Measurements from ENCODE around the gene NEU1. TPM values are rescaled to one million over a fixed set of nuclear protein-coding genes. Genes with fewer than 3 reads are reported as not detected.

The NEU1 gene
- total RNA-seq (2021; fragmentation: NEBNext Ultra II Directional; extraction: Animal tissue kit (Norgen Biotek cat#: 25700)) (41.2 and 43.4 TPM in 2 replicates), polyA plus RNA-seq (2011; rRNA removed) (65.6 and 72.1 TPM in 2 replicates), polyA minus RNA-seq (2011; rRNA and poly(A)+ RNA removed) (50.5 and 58.6 TPM in 2 replicates)
- polyA plus RNA-seq (2011; cell fraction: cytosol; rRNA removed): 61.7 TPM
- polyA plus RNA-seq (2011; cell fraction: nucleus; rRNA removed): 62.9 TPM
- 40.8 to 53.4 TPM (median 48.4 TPM) in 4 replicates for polyA plus RNA-seq (2012, experiment 1 of 2)
- 77.0 TPM for polyA plus RNA-seq (2012, experiment 2 of 2)
- polyA plus RNA-seq (2013, experiment 1 of 2): 72.8 TPM
- polyA plus RNA-seq (2013, experiment 2 of 2): 82.9 TPM
- 22.2 TPM for polyA minus RNA-seq (2011; cell fraction: cytosol; rRNA and poly(A)+ RNA removed)
- polyA minus RNA-seq (2011; cell fraction: nucleus; rRNA and poly(A)+ RNA removed): 18.5 TPM
- long read RNA-seq, experiment 1, transcript NEU1-206 (6 exons, 2,045 nt): major isoform, 20 of 41 reads
- long read RNA-seq, experiment 1, partial matches to known transcripts: 17 of 41 reads
- long read RNA-seq, experiment 1, other reads (novel, unspliced or antisense): 3 of 41 reads
- long read RNA-seq, experiment 2, full-length matches to known transcripts: 108 of 116 reads
- long read RNA-seq, experiment 2, partial matches to known transcripts: 4 of 116 reads
- long read RNA-seq, experiment 2, other reads (novel, unspliced or antisense): 4 of 116 reads

- no peaks in the 10 kb centered on the region for H3K79me2 ChIP-seq (ENCODE audit: control insufficient read depth in 1 of 2, insufficient read depth in 2 of 2, low read length in 2 of 2)
- 0 out of 2 replicates have a peak, but pooled peaks cover 2% of the 10 kb centered on the region for H3K79me1 ChIP-seq (ENCODE audit: low read depth, low read length)
- peak; percentile 97 to 99 for DNase-seq (ENCODE audit: low read depth in 1 of 2, low spot score in 2 of 2)
- H2BK120ac ChIP-seq (replicated peaks; ENCODE audit: low read depth, low read length): no peak within 1 kb of the TSS
- no peak within 1 kb of the TSS for H3K14ac ChIP-seq (ENCODE audit: insufficient read length)
- 3% methylated on average over 61 of the region's 64 CpGs; no CpG with 5 or more reads in 1 of the 2 experiments for WGBS, 2 experiments (ENCODE audit: extremely low coverage in 1 of 2, insufficient coverage in 1 of 2, insufficient read length in 1 of 2, insufficient replicate concordance in 2 of 2, low coverage in 1 of 2, low lambda C conversion rate in 2 of 2, missing lambda C conversion rate in 1 of 2)
- H3K4me1 ChIP-seq (replicated peaks in 1 of 4; ENCODE audit: control insufficient read depth in 3 of 4, insufficient read depth in 4 of 4, low read length in 3 of 4): peaks cover 0 to 12% (median 0%) of the 10 kb centered on the region in 4 experiments; a peak in 4 of 7 replicates
- H2BK12ac ChIP-seq (ENCODE audit: low read depth, low read length): no peak within 1 kb of the TSS
- H4K20me1 ChIP-seq (replicated peaks in 1 of 2; ENCODE audit: control insufficient read depth in 1 of 2, insufficient read depth in 2 of 2, low read length in 2 of 2): no peaks in the 10 kb centered on the region
- H4K5ac ChIP-seq (ENCODE audit: insufficient read length, low read depth, low read length): peak within 1 kb of the TSS; percentile 96
- ChIA-PET CTCF (ENCODE audit: partially characterized antibody) (interaction anchor here (0.6 to 1.6 kb wide), 6 partner anchors 10 to 93 kb away, joined by 3 to 4 read pairs (median 3); partner anchors contain the start of gene VARS1), POLR2A (ENCODE audit: partially characterized antibody) (interaction anchor here (0.6 to 6.7 kb wide), 28 partner anchors 9 to 321 kb away, joined by 3 to 71 read pairs (median 6); partner anchors contain the start of genes ATP6V1G2, BAG6, DDAH2 and DDX39B)
- no peak within 1 kb of the TSS; the same call in none of the 2 replicates for H4K8ac ChIP-seq (ENCODE audit: extremely low read depth, insufficient read depth, low read length)
- H3K4me3 ChIP-seq (ENCODE audit: extremely low read depth in 1 of 4, insufficient read depth in 2 of 4, low read depth in 3 of 4, low read length in 4 of 4): peak within 1 kb of the TSS; percentile 73 to 96 (median 78)
- peak within 1 kb of the TSS in 3 of 4 experiments; percentile 62 to 66 (median 63); a peak in 6 of 7 replicates for H3K9ac ChIP-seq (replicated peaks in 1 of 4; ENCODE audit: extremely low read depth in 1 of 4, low read depth in 3 of 4, low read length in 3 of 4)
- peak within 1 kb of the TSS; percentile 31; the same call in 1 of the 2 replicates for H3K27ac ChIP-seq (ENCODE audit: low read depth, low read length)
- H3K36me3 ChIP-seq (ENCODE audit: control insufficient read depth in 2 of 4, insufficient read depth in 4 of 4, low read length in 3 of 4): peaks cover 0 to 17% (median 3%) of the 10 kb centered on the region in 4 experiments; a peak in 4 of 8 replicates
- H3K18ac ChIP-seq (ENCODE audit: extremely low read depth, low read length): peak within 1 kb of the TSS; percentile 44; the same call in 1 of the 2 replicates
- H2BK5ac ChIP-seq (ENCODE audit: low read depth, low read length): no peak within 1 kb of the TSS
- FAIRE-seq: peak; percentile 50
- H3K4ac ChIP-seq (replicated peaks; ENCODE audit: insufficient read length, low read depth, low read length): peak within 1 kb of the TSS; percentile 44
- H2AFZ ChIP-seq (ENCODE audit: low read length): no peak within 1 kb of the TSS; the same call in 1 of the 2 replicates
- 0 out of 7 replicates have a peak, but pooled peaks cover 0 to 3% (median 0%) of the 10 kb centered on the region in 4 experiments for H3K27me3 ChIP-seq (replicated peaks in 1 of 4; ENCODE audit: control insufficient read depth in 3 of 4, extremely low read depth in 1 of 4, insufficient read depth in 3 of 4, low read length in 3 of 4)
- peak within 1 kb of the TSS; percentile 64 for H3K56ac ChIP-seq (replicated peaks; ENCODE audit: insufficient read length, low read depth, low read length)
- H3K9me3 ChIP-seq (ENCODE audit: insufficient read depth in 2 of 2, low read depth in 1 of 2, low read length in 1 of 2): no peaks in the 10 kb centered on the region
- peak within 1 kb of the TSS; percentile 92 to 98 for H3K4me2 ChIP-seq (ENCODE audit: insufficient read depth in 1 of 2, low read depth in 2 of 2, low read length in 2 of 2)
- peaks cover 8% of the 10 kb centered on the region; the same call in 1 of the 2 replicates for H3K23me2 ChIP-seq (ENCODE audit: low read depth, low read length)
- no peak within 1 kb of the TSS for H2BK15ac ChIP-seq (ENCODE audit: low read length)
- H3K23ac ChIP-seq (ENCODE audit: insufficient read length): no peak within 1 kb of the TSS
- H2AK5ac ChIP-seq (ENCODE audit: low read depth, low read length): peak within 1 kb of the TSS; percentile 15; the same call in 1 of the 2 replicates
- no peak within 1 kb of the TSS for H2BK20ac ChIP-seq (ENCODE audit: low read length)
- H4K91ac ChIP-seq (replicated peaks; ENCODE audit: insufficient read length, low read length): peak within 1 kb of the TSS; percentile 69
- no peak for TF ChIP-seq TAF7 (optimal IDR thresholded peaks at IDR 0.05; ENCODE audit: borderline replicate concordance, low read depth, low read length)
- TF ChIP-seq SIX5 (IDR thresholded peaks at IDR 0.05; ENCODE audit: low read depth, low read length): no peak
- no peak for TF ChIP-seq TEAD4 (IDR thresholded peaks at IDR 0.05; ENCODE audit: low read depth, low read length)
- peak; percentile 79 to 90 for TF ChIP-seq POLR2A (IDR thresholded peaks at IDR 0.05; ENCODE audit: control extremely low read depth in 1 of 2, low read depth in 2 of 2, low read length in 2 of 2)
- TF ChIP-seq EGR1 (IDR thresholded peaks at IDR 0.05; ENCODE audit: borderline replicate concordance, low read depth, low read length): no peak
- no peak for TF ChIP-seq TCF12 (IDR thresholded peaks at IDR 0.05; ENCODE audit: low read depth, low read length)
- TF ChIP-seq MAFK (IDR thresholded peaks at IDR 0.05; ENCODE audit: low read depth, low read length): no peak
- TF ChIP-seq NANOG (IDR thresholded peaks at IDR 0.05; ENCODE audit: insufficient read depth, low read depth, low read length, poor library complexity, severe bottlenecking): no peak
Observed at GRCh38 chr6:31862344-31863235, at the start of gene NEU1. TSS of gene NEU1 (minus strand) at chr6:31862821. CDS start at chr6:31862776, 45 bp downstream.
